ENCODE data around the gene ATPAF2.
"Not testable (repeated sequence)": the region's sequence is repeated elsewhere in the genome, so short reads cannot be mapped to it uniquely, and the experiment has no call there.

The ATPAF2 gene

DNA sequence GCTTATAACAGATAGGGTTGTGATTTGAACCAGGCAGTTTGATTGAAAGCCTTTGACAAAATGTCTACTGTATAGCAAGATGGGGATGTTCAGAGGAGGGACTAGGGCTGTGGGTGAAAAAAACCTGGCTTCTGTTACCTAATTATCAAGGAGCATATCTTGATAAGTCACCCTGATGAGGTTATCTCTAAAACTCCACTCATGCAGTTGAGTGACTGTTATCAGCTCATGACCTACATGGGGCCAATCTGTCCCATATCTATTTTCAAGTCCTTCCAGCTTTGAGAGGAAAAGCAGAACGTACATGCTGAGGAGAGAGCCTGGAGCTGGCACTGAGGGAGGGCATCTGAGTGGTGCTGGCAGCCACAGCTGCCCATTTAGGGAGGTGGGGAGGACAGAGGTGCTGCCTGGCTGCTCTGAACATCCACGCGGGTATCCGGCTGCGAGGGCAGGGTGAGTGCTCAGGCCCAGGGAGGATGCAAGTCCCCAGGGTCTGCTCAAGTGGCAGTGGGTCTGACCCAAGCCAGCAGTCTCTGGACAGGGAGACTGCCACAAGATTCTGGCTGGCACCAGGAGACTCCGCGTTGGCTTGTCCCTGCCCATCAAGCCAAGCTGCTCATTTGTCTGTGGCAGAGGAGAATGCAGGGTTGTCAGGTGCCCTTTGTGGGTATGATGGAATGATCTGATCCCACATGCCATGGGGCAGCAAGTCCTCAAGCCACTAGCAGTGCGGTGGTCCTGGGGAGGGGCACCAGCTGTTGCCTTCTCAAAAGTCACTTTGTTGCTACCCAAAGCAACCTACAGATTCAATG, 29.2 kb downstream of the ATPAF2 start:
- DNase-seq (ENCODE audit: low read depth in 2 of 2) = no peak

DNA sequence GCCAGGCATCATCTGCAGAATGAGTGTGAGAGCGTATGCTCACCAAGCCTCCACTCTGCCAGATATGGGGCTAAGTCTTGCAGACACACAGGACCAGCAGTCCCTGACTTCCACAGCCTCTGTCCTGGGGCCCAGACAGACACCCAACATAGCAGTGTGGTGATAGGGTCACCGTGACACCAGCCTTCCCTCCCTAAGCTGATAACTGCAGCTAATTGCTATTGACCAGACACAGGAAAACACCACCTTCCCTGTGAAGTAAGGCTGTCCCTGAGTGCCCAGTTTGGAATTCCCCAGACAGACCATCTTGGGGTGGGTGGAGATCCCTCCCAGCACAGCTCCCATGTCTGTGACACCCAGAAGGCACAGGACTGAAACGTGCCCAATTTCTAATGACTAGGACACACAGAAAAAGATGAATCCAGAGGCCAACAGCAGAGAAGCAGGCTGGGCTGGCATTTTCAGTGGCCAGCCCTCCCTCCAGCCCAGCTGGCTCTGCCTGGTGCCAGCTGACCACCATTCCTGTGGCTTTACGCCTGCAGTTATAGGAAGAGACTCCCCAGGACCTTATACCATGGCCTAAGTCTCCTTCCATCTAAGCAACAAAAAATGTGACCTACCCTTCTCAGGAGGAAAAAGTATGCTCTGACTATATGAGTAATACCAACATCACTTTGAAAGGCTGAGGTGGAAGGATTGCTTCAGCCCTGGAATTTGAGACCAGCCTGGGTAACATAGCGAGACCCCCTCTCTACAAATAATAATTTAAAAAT, 30.3 kb downstream of the ATPAF2 start:
- DNase-seq (ENCODE audit: low read depth in 2 of 2) = no peak

DNA sequence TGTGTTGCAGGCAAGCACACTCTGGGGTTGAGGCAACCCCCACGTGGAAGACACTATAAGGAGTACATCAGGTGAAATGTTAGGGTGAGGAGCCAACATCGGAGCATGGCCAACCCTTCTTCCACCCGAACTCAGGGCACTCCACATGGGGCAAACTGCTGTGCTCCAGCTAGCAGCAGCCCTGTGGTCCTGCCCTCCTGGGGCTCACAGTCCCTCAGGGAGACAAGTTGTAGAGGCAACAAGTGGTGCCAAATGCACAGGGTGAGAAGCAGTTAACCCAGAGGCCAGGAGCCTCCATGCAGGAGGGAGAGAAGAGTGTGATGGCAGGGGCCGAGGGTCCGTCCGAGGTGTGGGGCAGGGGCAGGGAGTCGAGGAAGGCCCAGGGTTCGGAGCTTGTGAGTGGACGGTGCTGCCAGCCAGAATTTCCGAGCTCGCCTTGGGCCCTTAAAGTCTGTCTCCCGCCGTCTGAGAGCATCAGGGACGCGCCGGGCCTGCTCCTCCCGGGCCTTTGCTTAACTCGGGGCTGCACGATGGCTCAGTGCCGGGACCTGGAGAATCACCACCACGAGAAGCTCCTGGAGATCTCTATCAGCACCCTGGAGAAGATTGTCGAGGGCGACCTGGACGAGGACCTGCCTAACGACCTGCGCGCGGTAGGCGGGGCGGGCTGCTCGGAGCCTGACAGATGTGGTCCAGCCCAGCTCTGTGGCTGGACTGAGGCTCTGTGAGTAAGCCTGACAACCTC, 32.3 kb downstream of the ATPAF2 start:
- no peak for DNase-seq (ENCODE audit: low read depth in 2 of 2)

DNA sequence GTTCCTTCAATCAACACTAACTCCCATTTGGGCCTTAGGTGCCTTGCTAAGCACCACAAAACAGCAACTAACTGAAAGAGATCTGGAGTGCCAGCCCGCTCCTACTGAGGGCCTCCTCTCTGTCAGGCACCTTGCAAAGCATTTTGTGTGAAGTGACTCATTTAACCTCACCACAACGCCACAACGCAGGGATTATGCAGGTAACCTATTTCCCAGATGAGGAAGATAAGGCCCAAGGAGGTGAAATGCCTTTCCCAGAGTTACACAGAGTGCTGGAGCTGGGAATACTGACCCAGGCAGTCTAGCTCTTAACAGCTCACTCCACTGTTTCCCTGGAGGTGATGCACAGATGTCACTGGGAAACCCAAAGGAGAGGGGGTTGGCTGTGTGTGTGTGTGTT, 33.5 kb downstream of the ATPAF2 start:
- no peak for DNase-seq (ENCODE audit: low read depth in 2 of 2)

GRCh38 chr17:18004884-18005305, 34.1 kb downstream of the ATPAF2 start:
- DNase-seq (ENCODE audit: low read depth in 2 of 2) = no peak

GRCh38 chr17:18004345-18004744, 34.6 kb downstream of the ATPAF2 start:
- no peak for DNase-seq (ENCODE audit: low read depth in 2 of 2)

DNA sequence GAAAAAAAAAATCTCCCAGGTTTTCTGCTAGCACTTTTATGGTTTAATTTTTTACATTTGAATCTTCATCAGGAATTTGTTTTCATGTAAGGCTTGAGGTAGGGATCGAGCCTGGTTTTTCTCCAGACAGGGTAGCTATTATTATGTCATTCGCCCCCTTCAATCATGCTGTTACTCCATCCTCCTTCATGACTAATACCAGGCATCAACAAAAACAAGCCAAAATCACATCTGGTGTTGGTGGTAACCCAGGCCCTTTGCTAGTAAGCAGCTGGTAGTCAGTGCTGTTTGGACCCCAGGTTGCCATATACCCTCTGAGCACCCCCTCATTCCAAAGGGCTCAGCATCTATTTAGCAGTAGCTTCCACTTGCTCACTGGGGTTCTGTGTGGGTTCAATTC, 36.8 kb downstream of the ATPAF2 start:
- no peak for DNase-seq (ENCODE audit: low read depth in 2 of 2)

DNA sequence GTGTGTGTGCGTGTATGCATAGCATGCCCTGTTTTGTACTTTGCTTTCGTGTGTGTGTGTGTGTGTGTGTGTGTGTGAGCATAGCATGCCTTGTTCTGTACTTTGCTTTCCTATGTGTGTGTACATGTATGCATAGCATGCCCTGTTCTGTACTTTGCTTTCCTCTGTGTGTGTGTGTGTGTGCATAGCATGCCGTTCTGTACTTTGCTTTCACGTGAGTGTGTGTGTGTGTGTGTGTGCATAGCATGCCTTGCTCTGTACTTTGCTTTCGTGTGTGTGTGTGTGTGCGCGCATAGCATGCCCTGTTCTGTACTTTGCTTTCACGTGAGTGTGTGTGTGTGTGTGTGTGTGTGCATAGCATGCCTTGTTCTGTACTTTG, 38.9 kb downstream of the ATPAF2 start:
- DNase-seq (ENCODE audit: low read depth in 2 of 2) = no peak

- DNase-seq (ENCODE audit: low read depth in 2 of 2) = no peak
Measured at GRCh38 chr17:17999364-18000029, 39.5 kb downstream of the ATPAF2 start.

- no peak for DNase-seq (ENCODE audit: low read depth in 2 of 2)
Measured at GRCh38 chr17:17998934-17999333, 40.0 kb downstream of the ATPAF2 start.

DNA sequence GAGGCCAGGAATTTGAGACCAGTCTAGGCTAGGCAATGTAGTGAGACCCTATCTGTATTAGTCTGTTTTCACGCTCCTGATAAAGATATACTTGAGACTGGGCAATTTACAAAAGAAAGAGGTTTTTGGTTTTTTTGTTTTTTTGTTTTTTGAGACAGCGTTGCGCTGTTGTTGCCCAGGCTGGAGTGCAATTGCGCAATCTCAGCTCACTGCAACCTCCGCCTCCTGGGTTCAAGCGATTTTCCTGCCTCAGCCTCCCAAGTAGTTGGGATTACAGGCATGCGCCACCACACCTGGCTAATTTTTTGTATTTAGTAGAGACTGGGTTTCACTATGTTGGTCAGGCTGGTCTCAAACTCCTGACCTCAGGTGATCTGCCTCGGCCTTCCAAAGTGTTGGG, 43.1 kb downstream of the ATPAF2 start:
- not testable (repeated sequence) for DNase-seq (ENCODE audit: low read depth in 2 of 2)

- DNase-seq (ENCODE audit: low read depth in 2 of 2) = no peak
Measured at GRCh38 chr17:17994271-17995069, 44.5 kb downstream of the ATPAF2 start.

GRCh38 chr17:17993852-17994251, 45.1 kb downstream of the ATPAF2 start:
- DNase-seq (ENCODE audit: low read depth in 2 of 2) = no peak

- no peak for DNase-seq (ENCODE audit: low read depth in 2 of 2)
Measured at GRCh38 chr17:17993366-17993765, 45.6 kb downstream of the ATPAF2 start.

GRCh38 chr17:17990282-17990681, 48.7 kb downstream of the ATPAF2 start:
- DNase-seq (ENCODE audit: low read depth in 2 of 2) = no peak

DNA sequence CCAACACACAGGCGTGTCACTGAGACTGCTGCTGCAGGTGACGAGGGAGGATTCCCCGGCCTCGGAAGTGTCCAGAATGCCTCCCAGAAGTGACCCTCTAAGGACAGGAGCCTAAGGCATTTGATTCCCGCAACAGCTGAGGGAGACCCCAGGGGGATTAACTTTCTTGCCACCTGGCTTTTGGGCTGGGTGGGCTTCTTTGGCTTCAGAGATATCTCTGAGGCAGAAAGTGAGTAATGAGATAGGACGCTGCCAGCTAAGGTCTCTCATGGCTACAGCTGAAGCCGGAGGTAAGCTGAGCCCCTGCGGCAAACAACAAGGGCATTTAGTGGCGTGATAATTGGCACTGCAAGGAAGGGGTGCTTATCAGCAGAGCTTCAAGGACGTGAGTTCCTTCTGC, 49.4 kb downstream of the ATPAF2 start:
- DNase-seq (ENCODE audit: low read depth in 2 of 2) = no peak

- DNase-seq (ENCODE audit: low read depth in 2 of 2) = no peak
Measured at GRCh38 chr17:17989081-17989480, 49.9 kb downstream of the ATPAF2 start.

GRCh38 chr17:17988427-17988945, 50.5 kb downstream of the ATPAF2 start:
- DNase-seq (ENCODE audit: low read depth in 2 of 2) = no peak

- DNase-seq (ENCODE audit: low read depth in 2 of 2) = no peak
Measured at GRCh38 chr17:17987901-17988300, 51.1 kb downstream of the ATPAF2 start.

DNA sequence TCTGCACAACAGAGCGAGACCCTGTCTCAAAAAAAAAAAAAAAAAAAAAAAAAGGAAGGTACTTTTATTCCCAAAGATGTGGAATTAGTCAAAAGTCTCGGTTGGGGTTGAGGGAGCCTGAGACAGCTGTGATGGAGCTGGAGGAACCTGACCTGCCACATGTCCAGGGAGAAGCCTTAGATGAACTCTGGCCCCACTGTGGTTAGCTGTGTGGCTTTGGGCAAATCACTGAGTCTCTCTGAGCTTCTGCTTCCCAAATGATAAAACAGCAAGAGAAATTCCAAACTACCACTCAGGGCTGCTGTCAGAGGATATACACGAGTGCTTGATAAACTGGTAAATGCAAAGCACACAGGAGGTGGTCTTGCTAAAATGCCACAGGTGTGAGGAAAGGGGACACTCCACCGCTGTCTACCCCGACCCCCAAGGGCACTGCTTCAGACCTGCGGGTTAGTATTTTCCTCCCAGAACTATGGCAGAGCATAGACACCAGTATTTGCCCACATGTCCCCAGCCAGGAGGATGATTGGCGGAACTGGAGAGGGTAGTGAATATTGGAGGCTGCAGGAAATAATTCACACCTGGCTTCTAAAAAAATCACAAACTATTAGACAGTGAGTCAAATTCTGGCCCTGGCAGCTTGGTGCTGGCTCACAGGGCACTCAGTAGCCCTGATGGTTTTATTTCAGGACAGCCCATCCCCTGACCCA, 51.6 kb downstream of the ATPAF2 start:
- no peak for DNase-seq (ENCODE audit: low read depth in 2 of 2)

All from stimulated activated CD4-positive, alpha-beta T cell treated with anti-CD3 and anti-CD28 coated beads, Interleukin-1b, Interleukin-23, amount 100 ng/mL, for 4 hours (primary cell).